Measurements from ENCODE around the gene SNRPA1.

- no peak for TF ChIP-seq CTCF (IDR thresholded peaks at IDR 0.05 in 4 of 5, conservative IDR thresholded peaks at IDR 0.05 in 1 of 5)
- TF ChIP-seq POLR2A (IDR thresholded peaks at IDR 0.05): no peak
Measured at GRCh38 chr15:101326026-101326315, 30.9 kb upstream of the SNRPA1 start.
